ENCODE results near the gene GNG4. TPM values are rescaled to one million over a fixed set of nuclear protein-coding genes. Genes with fewer than 3 reads are reported as not detected.
A peak's percentile ranks its signal among the peaks of the same experiment; 100 is the strongest.

The GNG4 gene
- total and polyA plus RNA-seq, 7 donors: 0.04 to 0.41 (median 0.05) TPM; not detected in 4

DNA sequence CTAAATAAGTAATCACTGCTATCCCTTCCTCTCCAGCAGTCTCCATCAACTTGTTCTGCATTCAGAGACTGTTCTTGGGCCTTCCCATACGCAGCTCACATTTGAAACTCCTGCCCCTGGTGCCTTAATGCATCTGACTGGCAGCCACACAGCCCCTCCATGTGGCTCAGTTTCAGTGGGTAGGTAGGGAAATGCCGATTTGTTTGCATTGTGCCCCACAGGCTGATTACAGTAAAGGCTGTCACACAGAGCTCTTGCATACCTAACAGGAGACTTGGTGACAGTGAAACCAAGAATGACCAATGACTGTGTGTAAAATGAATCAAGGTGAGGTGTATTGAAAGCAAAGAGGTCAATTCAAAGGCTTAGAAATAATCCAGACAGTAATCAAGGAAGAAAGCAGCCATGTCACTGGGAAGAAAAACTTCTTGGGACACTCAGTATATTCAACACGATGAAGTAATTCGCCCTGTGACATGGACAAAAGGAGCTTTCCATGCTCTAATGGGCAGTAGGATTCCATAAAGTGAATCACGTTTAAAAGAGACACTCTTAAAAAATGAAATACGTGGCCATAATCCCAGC is 132.6 kb downstream of the GNG4 start:
- Histone ChIP-seq H3K27me3 (ENCODE audit: insufficient read depth in 3 of 3, low read length in 2 of 3) (no peaks in the 10 kb centered on the region), H3K4me3 (no peak overlapping the region), H3K27ac (no peak overlapping the region), H3K36me3 (ENCODE audit: insufficient read depth in 1 of 2, low read depth in 1 of 2) (no peaks in the 10 kb centered on the region), H3K4me1 (no peaks in the 10 kb centered on the region), H3K9me3 (no peaks in the 10 kb centered on the region)
- TF ChIP-seq, protein P1, sequence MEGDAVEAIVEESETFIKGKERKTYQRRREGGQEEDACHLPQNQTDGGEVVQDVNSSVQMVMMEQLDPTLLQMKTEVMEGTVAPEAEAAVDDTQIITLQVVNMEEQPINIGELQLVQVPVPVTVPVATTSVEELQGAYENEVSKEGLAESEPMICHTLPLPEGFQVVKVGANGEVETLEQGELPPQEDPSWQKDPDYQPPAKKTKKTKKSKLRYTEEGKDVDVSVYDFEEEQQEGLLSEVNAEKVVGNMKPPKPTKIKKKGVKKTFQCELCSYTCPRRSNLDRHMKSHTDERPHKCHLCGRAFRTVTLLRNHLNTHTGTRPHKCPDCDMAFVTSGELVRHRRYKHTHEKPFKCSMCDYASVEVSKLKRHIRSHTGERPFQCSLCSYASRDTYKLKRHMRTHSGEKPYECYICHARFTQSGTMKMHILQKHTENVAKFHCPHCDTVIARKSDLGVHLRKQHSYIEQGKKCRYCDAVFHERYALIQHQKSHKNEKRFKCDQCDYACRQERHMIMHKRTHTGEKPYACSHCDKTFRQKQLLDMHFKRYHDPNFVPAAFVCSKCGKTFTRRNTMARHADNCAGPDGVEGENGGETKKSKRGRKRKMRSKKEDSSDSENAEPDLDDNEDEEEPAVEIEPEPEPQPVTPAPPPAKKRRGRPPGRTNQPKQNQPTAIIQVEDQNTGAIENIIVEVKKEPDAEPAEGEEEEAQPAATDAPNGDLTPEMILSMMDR (IDR thresholded peaks at IDR 0.05): no peak
- intact Hi-C loops (cut with DNase I): loop anchor here in 1 of 2 donors (10.0 kb wide), 1 partner anchor 458 kb away; no protein-coding TSS in a partner anchor
- WGBS, 3 donors: 73 to 76% (median 75%) methylated on average over 6 of the region's 6 CpGs
- DNase-seq (no peak), ATAC-seq (no peak)

- TF ChIP-seq, protein P1 (IDR thresholded peaks at IDR 0.05): no peak
Measured at GRCh38 chr1:235515844-235516512, 133.6 kb downstream of the GNG4 start.

GRCh38 chr1:235513495-235514366 is 135.9 kb downstream of the GNG4 start:
- TF ChIP-seq, protein P1 (IDR thresholded peaks at IDR 0.05): peak; percentile 88
- DNase-seq (no peak), ATAC-seq (peak in 3 of 4 donors; percentile 37 to 66 (median 61))
- WGBS, 3 donors: 38 to 42% (median 39%) methylated on average over 8 of the region's 8 CpGs
- H3K27me3 ChIP-seq (ENCODE audit: insufficient read depth in 3 of 3, low read length in 2 of 3): no peaks in the 10 kb centered on the region
- H3K4me3 ChIP-seq: no peak overlapping the region
- no peak overlapping the region for H3K27ac ChIP-seq
- no peaks in the 10 kb centered on the region for H3K36me3 ChIP-seq (ENCODE audit: insufficient read depth in 1 of 2, low read depth in 1 of 2)
- intact Hi-C loops (cut with DNase I): loop anchor here (2.0 to 10.0 kb wide), 4 partner anchors 269 to 461 kb away; no protein-coding TSS in a partner anchor
- H3K9me3 ChIP-seq: no peaks in the 10 kb centered on the region
- no peaks in the 10 kb centered on the region for H3K4me1 ChIP-seq

More at GRCh38 chr1:235515844-235516512, 133.6 kb downstream of the GNG4 start:
- no peak overlapping the region for H3K4me3 ChIP-seq
- no peaks in the 10 kb centered on the region for H3K9me3 ChIP-seq
- no peaks in the 10 kb centered on the region for H3K4me1 ChIP-seq
- DNase-seq (no peak), ATAC-seq (no peak)
- no peaks in the 10 kb centered on the region for H3K36me3 ChIP-seq (ENCODE audit: insufficient read depth in 1 of 2, low read depth in 1 of 2)
- H3K27ac ChIP-seq: no peak overlapping the region
- intact Hi-C loops (cut with DNase I): loop anchor here in 1 of 2 donors (10.0 kb wide), 1 partner anchor 459 kb away; no protein-coding TSS in a partner anchor
- WGBS, 3 donors: 92 to 96% (median 93%) methylated on average over 5 of the region's 5 CpGs
- H3K27me3 ChIP-seq (ENCODE audit: insufficient read depth in 3 of 3, low read length in 2 of 3): no peaks in the 10 kb centered on the region

- 65 to 71% (median 68%) methylated on average over 13 of the region's 13 CpGs for WGBS, 3 donors
Measured at GRCh38 chr1:235511470-235512240, 137.9 kb downstream of the GNG4 start.

More at GRCh38 chr1:235511470-235512240, 137.9 kb downstream of the GNG4 start:
- TF ChIP-seq, protein P1 (IDR thresholded peaks at IDR 0.05): no peak
- no peak overlapping the region for H3K27ac ChIP-seq
- DNase-seq (no peak), ATAC-seq (no peak)
- H3K4me1 ChIP-seq: no peaks in the 10 kb centered on the region
- intact Hi-C loops (cut with DNase I): loop anchor here (2.0 to 10.0 kb wide), 4 partner anchors 271 to 463 kb away; no protein-coding TSS in a partner anchor
- no peaks in the 10 kb centered on the region for H3K27me3 ChIP-seq (ENCODE audit: insufficient read depth in 3 of 3, low read length in 2 of 3)
- H3K36me3 ChIP-seq (ENCODE audit: insufficient read depth in 1 of 2, low read depth in 1 of 2): no peaks in the 10 kb centered on the region
- no peak overlapping the region for H3K4me3 ChIP-seq
- H3K9me3 ChIP-seq: no peaks in the 10 kb centered on the region

All from psoas muscle (tissue), 8 donors.